Measurements from ENCODE around the gene SMARCA2.

Gene SMARCA2

GRCh38 chr9:2014696-2015580, at the start of gene SMARCA2:
Gene SMARCA2 (plus strand): TSS chr9:2015347. CDS start chr9:2029023, 13,676 bp downstream.
- TF ChIP-seq CTCF (IDR thresholded peaks at IDR 0.05) = no peak
- no peak for TF ChIP-seq ZFX (IDR thresholded peaks at IDR 0.05; ENCODE audit: borderline replicate concordance)
- peak within 1 kb of the TSS; percentile 96 for H3K27ac ChIP-seq

DNA sequence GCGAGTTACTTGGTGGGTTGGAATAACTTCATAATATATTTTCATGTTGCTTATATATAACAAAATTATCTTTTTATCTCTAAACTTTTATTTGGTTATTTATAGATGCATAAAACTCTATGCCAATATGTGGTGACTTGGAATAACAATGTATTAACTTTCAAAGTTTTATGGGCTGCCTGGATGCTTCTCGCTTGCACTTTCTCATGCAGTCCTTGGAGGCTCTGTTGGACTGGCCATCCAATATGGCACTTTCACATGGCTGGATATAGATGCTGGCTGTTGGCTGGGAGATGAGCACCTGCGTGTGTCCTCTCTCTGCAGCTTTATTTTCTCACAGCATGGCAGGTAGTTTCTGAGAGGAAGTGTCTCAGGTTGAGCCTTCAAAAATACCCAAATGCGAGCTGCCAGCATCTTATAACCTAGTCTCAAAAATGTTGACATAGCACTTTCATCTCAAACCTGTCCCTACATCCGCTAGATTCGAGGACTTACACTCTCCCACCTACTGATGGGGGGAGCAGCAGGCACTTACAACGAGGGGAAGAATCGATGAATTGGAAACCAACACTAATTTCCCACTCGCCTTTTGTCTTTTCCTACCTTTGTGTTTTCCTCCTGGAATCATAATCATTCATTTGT, 48.3 kb upstream of the SMARCA2 start:
- TF ChIP-seq CTCF (IDR thresholded peaks at IDR 0.05) = no peak
- no peak for TF ChIP-seq ZFX (IDR thresholded peaks at IDR 0.05; ENCODE audit: borderline replicate concordance)
- H3K27ac ChIP-seq = no peak overlapping the region

DNA sequence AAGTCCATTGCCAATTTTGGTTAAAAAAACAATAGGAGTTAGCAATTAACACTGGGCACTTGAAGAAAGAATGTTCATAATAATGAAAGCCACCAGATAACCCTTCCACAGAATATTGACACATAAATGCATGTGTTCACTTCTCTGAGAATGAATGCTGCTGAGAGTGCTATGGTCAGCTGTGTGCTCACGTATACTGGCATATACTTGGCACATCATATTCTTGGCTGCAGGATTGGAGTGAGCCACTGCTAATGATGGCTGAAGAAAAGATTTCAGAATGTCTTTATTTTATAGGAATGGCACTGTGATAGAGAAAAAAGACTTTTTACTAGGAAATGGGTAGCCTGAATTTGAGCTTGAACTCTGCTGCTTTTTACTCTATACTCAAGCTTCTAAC, 46.0 kb upstream of the SMARCA2 start:
- TF ChIP-seq CTCF (IDR thresholded peaks at IDR 0.05) (no peak), ZFX (IDR thresholded peaks at IDR 0.05; ENCODE audit: borderline replicate concordance) (no peak)

GRCh38 chr9:1969898-1970297, 45.2 kb upstream of the SMARCA2 start:
- TF ChIP-seq ZFX (IDR thresholded peaks at IDR 0.05; ENCODE audit: borderline replicate concordance) = no peak
- TF ChIP-seq CTCF (IDR thresholded peaks at IDR 0.05) = no peak
- H3K27ac ChIP-seq = no peak overlapping the region

More for the DNA sequence above, 46.0 kb upstream of the SMARCA2 start:
- H3K27ac ChIP-seq = no peak overlapping the region

DNA sequence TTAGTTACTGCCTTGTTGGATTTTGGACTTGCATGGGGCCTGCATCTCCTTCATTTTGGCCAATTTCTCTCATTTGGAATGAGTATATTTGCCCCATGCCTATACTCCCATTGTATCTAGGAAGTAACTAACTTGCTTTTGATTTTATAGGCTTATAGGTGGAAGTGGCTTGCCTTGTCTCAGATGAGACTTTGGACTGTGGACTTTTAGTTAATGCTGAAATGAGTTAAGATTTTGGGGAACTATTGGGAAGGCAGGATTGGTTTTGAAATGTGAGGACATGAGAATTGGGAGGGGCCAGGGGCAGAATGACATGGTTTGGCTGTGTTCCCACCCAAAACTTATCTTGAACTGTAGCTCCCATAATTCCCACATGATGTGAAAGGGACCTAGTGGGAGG, 42.5 kb upstream of the SMARCA2 start:
- H3K27ac ChIP-seq = no peak overlapping the region
- TF ChIP-seq ZFX (IDR thresholded peaks at IDR 0.05; ENCODE audit: borderline replicate concordance) (no peak), CTCF (IDR thresholded peaks at IDR 0.05) (no peak)

- no peak overlapping the region for H3K27ac ChIP-seq
- TF ChIP-seq ZFX (IDR thresholded peaks at IDR 0.05; ENCODE audit: borderline replicate concordance) = no peak
Observed at GRCh38 chr9:1977026-1977425, 38.1 kb upstream of the SMARCA2 start.

- H3K27ac ChIP-seq = no peak overlapping the region
- TF ChIP-seq CTCF (IDR thresholded peaks at IDR 0.05) (no peak), ZFX (IDR thresholded peaks at IDR 0.05; ENCODE audit: borderline replicate concordance) (no peak)
Observed at GRCh38 chr9:1978941-1979340, 36.2 kb upstream of the SMARCA2 start.
